H1 (cell line): ENCODE data around the gene FCHO1. TPM values are rescaled to one million over a fixed set of nuclear protein-coding genes. Genes with fewer than 3 reads are reported as not detected.

ENCODE experiments used
- ASH2L ChIP-seq: fragments of 200-600, 300-600 bp; sonication (generic); IDR thresholded peaks from one replicate; pipeline ENCODE4 v1.7.1; 2017; ENCODE audit warnings: low read length
- CEBPB ChIP-seq: IDR thresholded peaks from 2 replicates; pipeline ENCODE4 v1.6.1; 2012; ENCODE audit warnings: low read depth, low read length
- NRF1 ChIP-seq: IDR thresholded peaks from 2 replicates; pipeline ENCODE4 v1.6.1; 2011; ENCODE audit warnings: mild to moderate bottlenecking, low read depth, low read length, improper control_type of control experiment
- RAD21 ChIP-seq, 2 experiments: IDR thresholded peaks in 1 of 2; conservative IDR thresholded peaks in 1 of 2; 2 replicates each; pipeline ENCODE4 v1.6.1; 2011; ENCODE audit warnings: low read depth in 2 of 2, low read length in 2 of 2, improper control_type of control experiment in 1 of 2, inconsistent platforms in 1 of 2, mild to moderate bottlenecking in 1 of 2, moderate library complexity in 1 of 2
- RNF2 ChIP-seq: fragments of 200-900, 300-1000 bp; sonication (generic); IDR thresholded peaks from 2 replicates; pipeline ENCODE4 v1.7.1; 2016; ENCODE audit warnings: borderline replicate concordance, low read depth, mild to moderate bottlenecking, antibody characterized with exemption, low read length; ENCODE audit not compliant: poor library complexity, severe bottlenecking; ENCODE audit errors: missing control alignments
- polyA plus RNA-seq, 7 experiments: library from polyadenylated mRNA; depleted of rRNA in 3 of 7; stranded (reverse) in 5 of 7; unstranded in 2 of 7; fragments of >200 nt in 5 of 7; fragments of 200-250 nt in 2 of 7; gene quantifications; 1 replicate in 5 of 7; 2 replicates in 1 of 7; 4 replicates in 1 of 7; pipeline versions ENCODE4 v1.2.1 to v1.2.3, GENCODE V29; 2011 to 2013; ENCODE audit warnings: missing spikeins in 2 of 7, mixed read lengths in 2 of 7
- total RNA-seq: library from RNA; stranded (reverse); fragmentation: NEBNext Ultra II Directional; extraction: Animal tissue kit (Norgen Biotek cat#: 25700); gene quantifications from 2 replicates; pipeline ENCODE4 v1.2.1, GENCODE V29; 2021

The FCHO1 gene
- total and polyA plus RNA-seq, 2 of the 8 experiments (the other 6 are each of a cell fraction or from before 2014, with no cell fraction given): 13.0 to 25.9 TPM

DNA sequence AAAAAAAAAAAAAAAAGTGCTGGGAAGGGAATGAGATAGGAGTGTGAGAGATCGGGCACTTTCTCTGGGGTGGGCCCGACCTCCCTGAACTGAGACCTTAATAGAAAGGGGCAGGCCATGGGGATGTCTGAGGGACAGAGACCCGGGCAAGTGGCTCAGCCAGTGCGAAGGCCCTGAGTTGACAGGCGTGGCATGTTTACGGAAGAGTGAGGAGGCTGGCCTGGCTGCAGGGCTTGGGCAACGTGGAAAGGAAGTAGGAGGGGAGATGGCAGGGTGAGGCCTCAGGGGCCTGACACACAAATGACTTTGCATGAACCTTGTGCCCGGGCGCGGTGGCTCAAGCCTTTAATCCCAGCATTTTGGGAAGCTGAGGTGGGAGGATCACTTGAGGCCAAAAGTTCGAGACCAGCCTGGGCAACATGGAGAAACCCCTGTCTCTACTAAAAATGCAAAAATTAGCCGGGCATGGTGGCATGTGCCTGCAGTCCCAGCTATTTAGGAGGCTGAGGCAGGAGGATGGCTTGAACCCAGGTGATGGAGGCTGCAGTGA is 13.9 kb downstream of the FCHO1 start (continued):
- TF ChIP-seq NRF1 (no peak), ASH2L (no peak), RAD21 (IDR thresholded peaks at IDR 0.05 in 1 of 2, conservative IDR thresholded peaks at IDR 0.05 in 1 of 2; ENCODE audit: low read depth in 2 of 2, low read length in 2 of 2) (no peak), CEBPB (no peak), RNF2 (no peak)
